Measurements from ENCODE around the gene TPD52L1. TPM values are rescaled to one million over a fixed set of nuclear protein-coding genes. Genes with fewer than 3 reads are reported as not detected.
"Not testable (repeated sequence)": the region's sequence is repeated elsewhere in the genome, so short reads cannot be mapped to it uniquely, and the experiment has no call there.

Gene TPD52L1
- total RNA-seq, 1 donor from 2014 or later: not detected

DNA sequence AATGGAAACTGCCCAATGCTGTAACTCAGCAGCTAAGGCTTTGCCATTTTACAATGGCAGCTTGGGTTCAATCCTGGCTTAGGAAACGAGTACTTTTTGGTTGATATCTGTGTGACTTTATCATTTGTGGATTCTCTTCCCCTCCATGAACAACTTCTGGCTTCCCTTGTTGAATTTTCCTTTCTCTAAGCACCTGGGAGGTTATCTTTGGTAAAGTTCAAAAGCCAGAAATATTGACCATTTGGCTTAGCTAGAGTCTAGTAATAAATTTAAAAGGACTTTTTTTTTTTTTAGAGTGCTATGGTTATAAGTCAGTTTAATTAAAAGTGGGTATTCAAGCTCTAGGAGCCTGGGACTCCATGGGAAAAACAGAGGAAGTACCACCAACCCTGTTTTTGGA, 31.7 kb upstream of the TPD52L1 start:
- Mint-ChIP-seq H3K4me3 (ENCODE audit: low read depth) (no peak overlapping the region), H3K36me3 (ENCODE audit: low read depth) (no peaks in the 10 kb centered on the region), H3K27ac (no peak overlapping the region), H3K27me3 (ENCODE audit: low read depth) (no peaks in the 10 kb centered on the region), H3K9me3 (no peaks in the 10 kb centered on the region), H3K4me1 (ENCODE audit: low read depth) (no peaks in the 10 kb centered on the region)
- DNase-seq (ENCODE audit: low spot score): no peak
- intact Hi-C loops (cut with micrococcal nuclease): no loop called here

DNA sequence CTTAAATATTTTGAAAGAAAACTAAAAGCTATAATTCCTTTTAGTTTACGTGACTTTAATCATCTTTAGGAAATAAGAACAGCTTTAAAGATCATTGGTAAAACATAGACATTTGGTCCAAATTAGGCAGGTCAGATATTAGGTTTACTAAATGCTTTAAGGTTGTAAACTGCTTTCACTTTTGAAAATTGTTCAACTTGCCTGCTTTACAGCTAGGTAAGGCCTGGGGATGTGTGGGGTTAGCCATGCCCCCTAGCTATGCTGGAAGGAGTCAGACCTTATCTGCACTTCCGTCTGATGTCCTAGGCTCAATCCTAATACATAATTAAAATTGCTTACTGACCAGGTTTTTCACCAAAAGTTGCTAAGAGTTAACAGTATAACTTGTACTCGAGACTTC, 30.5 kb upstream of the TPD52L1 start:
- Mint-ChIP-seq H3K4me3 (ENCODE audit: low read depth) (no peak overlapping the region), H3K27ac (no peak overlapping the region), H3K36me3 (ENCODE audit: low read depth) (no peaks in the 10 kb centered on the region), H3K27me3 (ENCODE audit: low read depth) (no peaks in the 10 kb centered on the region), H3K9me3 (no peaks in the 10 kb centered on the region), H3K4me1 (ENCODE audit: low read depth) (no peaks in the 10 kb centered on the region)
- intact Hi-C loops (cut with micrococcal nuclease): no loop called here
- no peak for DNase-seq (ENCODE audit: low spot score)

DNA sequence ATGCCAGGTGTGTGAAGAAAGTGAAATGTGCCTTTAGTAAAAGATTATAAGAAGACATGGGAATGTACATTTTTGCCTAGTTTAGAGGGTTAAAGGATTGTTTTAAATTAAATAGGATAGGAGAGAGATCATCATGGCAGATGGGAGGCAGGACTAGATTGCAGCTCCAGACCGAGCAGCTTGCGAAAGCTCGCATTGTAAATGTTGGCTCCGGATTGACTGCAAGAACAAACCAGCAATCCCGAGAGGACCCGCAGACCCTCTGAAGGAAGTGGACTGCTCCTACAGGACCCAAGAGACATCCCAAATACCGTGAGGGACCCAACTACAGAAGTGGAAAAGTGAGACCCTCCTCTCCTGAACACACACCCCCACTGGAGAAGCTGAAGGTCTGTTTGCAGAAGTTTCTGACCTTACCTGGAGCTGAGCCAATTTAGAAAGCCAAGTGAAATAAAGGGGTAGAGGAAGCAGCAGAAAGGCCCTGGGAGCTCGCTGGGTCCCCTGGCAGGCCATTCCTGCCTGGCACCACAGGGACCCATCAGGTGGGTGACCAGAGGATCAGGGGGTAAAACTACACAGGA, 30.0 kb upstream of the TPD52L1 start:
- intact Hi-C loops (cut with micrococcal nuclease): no loop called here
- H3K27me3 Mint-ChIP-seq (ENCODE audit: low read depth): no peaks in the 10 kb centered on the region
- H3K27ac Mint-ChIP-seq: no peak overlapping the region
- H3K4me3 Mint-ChIP-seq (ENCODE audit: low read depth): no peak overlapping the region
- no peaks in the 10 kb centered on the region for H3K9me3 Mint-ChIP-seq
- H3K4me1 Mint-ChIP-seq (ENCODE audit: low read depth): no peaks in the 10 kb centered on the region
- no peaks in the 10 kb centered on the region for H3K36me3 Mint-ChIP-seq (ENCODE audit: low read depth)
- DNase-seq (ENCODE audit: low spot score): no peak

DNA sequence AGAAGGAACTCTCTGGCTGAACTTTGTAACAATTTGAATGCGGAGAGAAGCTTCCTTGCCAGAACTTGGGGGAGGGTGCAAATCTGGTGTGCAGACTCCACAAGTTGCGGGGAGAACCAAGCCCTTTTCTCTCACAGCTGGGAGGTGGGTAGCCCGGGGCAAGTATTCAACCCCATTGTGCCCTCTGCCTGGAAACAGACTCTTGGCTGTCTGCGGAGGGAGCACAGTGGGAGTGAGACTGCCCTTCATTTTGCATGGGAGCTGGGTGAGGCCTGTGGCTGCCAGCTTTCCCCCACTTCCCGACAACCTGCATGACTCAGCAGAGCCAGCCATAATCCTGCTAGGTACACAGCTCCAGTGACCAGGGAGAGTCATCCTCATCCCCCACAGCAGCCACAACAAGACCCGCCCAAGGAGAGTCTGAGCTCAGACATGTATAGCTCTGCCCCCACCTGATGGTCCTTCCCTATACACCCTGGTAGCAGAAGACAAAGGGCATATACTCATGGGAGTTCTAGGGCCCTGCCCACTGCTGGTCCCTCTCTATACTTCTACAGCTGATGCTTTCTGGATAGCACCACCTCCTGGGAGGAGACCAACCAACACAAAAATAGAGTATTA, 29.4 kb upstream of the TPD52L1 start:
- intact Hi-C loops (cut with micrococcal nuclease): no loop called here
- Mint-ChIP-seq H3K4me3 (ENCODE audit: low read depth) (no peak overlapping the region), H3K27ac (no peak overlapping the region), H3K9me3 (no peaks in the 10 kb centered on the region), H3K4me1 (ENCODE audit: low read depth) (no peaks in the 10 kb centered on the region), H3K27me3 (ENCODE audit: low read depth) (peaks cover 4% of the 10 kb centered on the region), H3K36me3 (ENCODE audit: low read depth) (no peaks in the 10 kb centered on the region)
- no peak for DNase-seq (ENCODE audit: low spot score)

DNA sequence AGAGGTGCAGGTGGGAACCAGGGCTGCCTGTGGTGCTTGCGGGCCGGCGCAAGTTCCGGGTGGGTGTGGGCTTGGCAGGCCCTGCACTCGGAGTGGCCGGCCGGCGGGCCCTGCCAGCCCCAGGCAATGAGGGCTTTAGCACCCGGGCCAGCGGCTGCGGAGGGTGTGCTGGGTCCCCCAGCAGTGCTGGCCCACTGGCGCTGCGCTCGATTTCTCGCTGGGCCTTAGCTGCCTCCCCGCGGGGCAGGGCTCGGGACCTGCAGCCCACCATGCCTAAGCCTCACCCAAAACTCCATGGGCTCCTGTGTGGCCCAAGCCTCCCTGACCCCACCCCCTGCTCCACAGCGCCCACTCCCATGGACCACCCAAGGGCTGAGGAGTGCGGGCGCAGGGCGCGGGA, 27.7 kb upstream of the TPD52L1 start:
- not testable (repeated sequence) for H3K27ac Mint-ChIP-seq

DNA sequence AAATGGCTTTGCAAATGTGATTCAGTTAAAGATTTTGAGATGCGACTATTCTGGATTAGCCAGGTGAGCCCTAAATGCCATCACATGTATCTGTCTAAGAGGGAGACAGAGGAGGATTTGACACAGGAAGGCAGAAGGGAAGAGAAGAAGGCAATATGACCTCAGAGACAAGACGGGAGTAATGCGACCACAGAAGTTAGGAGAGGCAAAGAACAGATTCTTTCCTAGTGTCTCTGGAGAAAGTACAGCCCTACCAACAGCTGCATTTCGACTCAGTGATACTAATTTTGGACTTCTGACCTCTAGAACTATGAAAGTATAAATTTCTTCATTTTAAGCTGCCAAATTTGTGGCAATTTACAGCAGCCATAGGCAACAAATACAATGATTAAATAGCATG, 24.2 kb upstream of the TPD52L1 start:
- H3K4me3 Mint-ChIP-seq (ENCODE audit: low read depth): no peak overlapping the region
- no peak overlapping the region for H3K27ac Mint-ChIP-seq
- H3K9me3 Mint-ChIP-seq: no peaks in the 10 kb centered on the region
- H3K36me3 Mint-ChIP-seq (ENCODE audit: low read depth): no peaks in the 10 kb centered on the region
- no peak for DNase-seq (ENCODE audit: low spot score)
- peaks cover 8% of the 10 kb centered on the region for H3K27me3 Mint-ChIP-seq (ENCODE audit: low read depth)
- intact Hi-C loops (cut with micrococcal nuclease): no loop called here
- H3K4me1 Mint-ChIP-seq (ENCODE audit: low read depth): no peaks in the 10 kb centered on the region

More for the DNA sequence above, 27.7 kb upstream of the TPD52L1 start:
- H3K27me3 Mint-ChIP-seq (ENCODE audit: low read depth); DNase-seq (ENCODE audit: low spot score); H3K4me1 Mint-ChIP-seq (ENCODE audit: low read depth); H3K36me3 Mint-ChIP-seq (ENCODE audit: low read depth); H3K4me3 Mint-ChIP-seq (ENCODE audit: low read depth); H3K9me3 Mint-ChIP-seq; intact Hi-C loops (cut with micrococcal nuclease): not testable (repeated sequence)

DNA sequence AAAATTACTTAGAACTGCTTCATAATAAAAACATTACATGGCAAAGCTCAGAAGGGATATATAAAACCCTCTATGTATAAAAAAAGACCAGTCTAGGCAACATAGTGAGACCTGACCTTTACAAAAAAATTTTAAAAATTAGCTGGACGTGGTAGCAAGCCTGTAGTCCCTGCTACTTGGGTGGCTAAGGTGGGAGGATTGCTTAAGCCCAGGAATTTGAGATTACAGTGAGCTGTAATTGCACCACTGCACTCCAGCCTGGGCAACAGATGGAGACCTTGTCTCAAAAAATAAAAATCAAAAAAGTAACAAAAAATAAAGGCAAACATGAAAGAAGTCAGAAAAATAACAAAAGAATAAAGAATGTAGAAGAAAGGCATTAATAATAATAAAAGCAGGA, 21.5 kb upstream of the TPD52L1 start:
- Mint-ChIP-seq H3K9me3 (no peaks in the 10 kb centered on the region), H3K27ac (no peak overlapping the region), H3K4me1 (ENCODE audit: low read depth) (no peaks in the 10 kb centered on the region), H3K27me3 (ENCODE audit: low read depth) (peaks cover 8% of the 10 kb centered on the region), H3K4me3 (ENCODE audit: low read depth) (no peak overlapping the region), H3K36me3 (ENCODE audit: low read depth) (no peaks in the 10 kb centered on the region)
- no peak for DNase-seq (ENCODE audit: low spot score)
- intact Hi-C loops (cut with micrococcal nuclease): no loop called here

DNA sequence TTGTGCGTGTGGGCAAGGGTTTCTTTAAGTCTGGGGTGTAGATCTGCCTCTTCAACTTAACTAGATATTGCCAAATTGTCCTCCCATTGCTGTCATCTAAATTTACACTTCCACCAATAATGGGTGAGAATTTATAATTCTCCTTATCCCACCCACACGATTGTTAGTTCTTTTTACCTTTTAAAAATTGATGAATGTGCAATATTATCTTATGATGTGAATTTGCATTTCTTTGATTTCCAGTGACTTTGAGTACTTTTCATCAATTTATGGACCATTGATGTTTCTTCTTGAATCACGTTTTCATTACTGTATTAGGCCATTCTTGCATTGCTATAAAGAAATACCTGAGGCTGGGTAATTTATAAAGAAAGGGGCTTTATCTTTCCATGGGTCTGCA, 17.2 kb upstream of the TPD52L1 start:
- no peaks in the 10 kb centered on the region for H3K4me1 Mint-ChIP-seq (ENCODE audit: low read depth)
- DNase-seq (ENCODE audit: low spot score): no peak
- H3K9me3 Mint-ChIP-seq: no peaks in the 10 kb centered on the region
- H3K27ac Mint-ChIP-seq: no peak overlapping the region
- peaks cover 2% of the 10 kb centered on the region for H3K27me3 Mint-ChIP-seq (ENCODE audit: low read depth)
- H3K36me3 Mint-ChIP-seq (ENCODE audit: low read depth): no peaks in the 10 kb centered on the region
- intact Hi-C loops (cut with micrococcal nuclease): no loop called here
- H3K4me3 Mint-ChIP-seq (ENCODE audit: low read depth): no peak overlapping the region

DNA sequence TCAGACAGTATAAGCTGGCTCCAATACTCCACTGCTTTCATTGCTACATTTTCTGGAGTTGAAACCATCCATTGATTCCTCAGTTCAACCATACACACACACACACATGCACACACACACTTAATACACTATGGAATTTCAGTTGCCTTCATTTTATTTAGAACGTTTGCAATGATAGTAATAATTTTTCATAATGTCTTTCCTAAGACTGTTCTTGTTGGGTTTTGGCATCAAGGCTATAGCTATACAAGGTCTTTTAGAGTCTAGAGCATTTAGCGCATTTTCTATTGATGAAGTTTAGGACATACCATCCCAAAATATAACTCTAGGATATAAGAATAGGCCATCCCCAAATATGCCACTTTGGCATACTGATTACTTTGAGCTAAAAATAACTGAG, 15.5 kb upstream of the TPD52L1 start:
- no peaks in the 10 kb centered on the region for H3K4me1 Mint-ChIP-seq (ENCODE audit: low read depth)
- peaks cover 2% of the 10 kb centered on the region for H3K27me3 Mint-ChIP-seq (ENCODE audit: low read depth)
- H3K27ac Mint-ChIP-seq: no peak overlapping the region
- no peaks in the 10 kb centered on the region for H3K36me3 Mint-ChIP-seq (ENCODE audit: low read depth)
- intact Hi-C loops (cut with micrococcal nuclease): no loop called here
- H3K4me3 Mint-ChIP-seq (ENCODE audit: low read depth): no peak overlapping the region
- no peak for DNase-seq (ENCODE audit: low spot score)
- H3K9me3 Mint-ChIP-seq: no peaks in the 10 kb centered on the region

DNA sequence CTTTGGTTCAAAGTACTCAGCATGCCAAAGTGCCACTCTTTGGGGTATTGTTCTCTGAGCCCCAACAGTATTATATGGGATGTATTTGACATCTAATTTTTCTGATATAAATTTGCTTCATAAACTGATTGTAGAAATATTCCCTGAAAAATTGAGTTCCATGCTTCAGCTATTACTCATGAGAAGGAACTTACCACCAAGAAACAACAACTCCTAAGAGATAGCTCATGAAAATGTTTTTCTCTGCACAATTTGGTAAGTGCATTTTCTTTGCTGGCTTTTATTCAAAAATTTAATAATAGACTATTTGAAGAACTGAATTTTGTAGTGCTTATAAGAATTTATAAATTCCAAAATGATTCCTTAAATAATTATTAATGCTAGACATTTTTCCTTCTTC, 12.8 kb upstream of the TPD52L1 start:
- H3K27ac Mint-ChIP-seq: no peak overlapping the region
- no peak overlapping the region for H3K4me3 Mint-ChIP-seq (ENCODE audit: low read depth)
- no peaks in the 10 kb centered on the region for H3K4me1 Mint-ChIP-seq (ENCODE audit: low read depth)
- no peaks in the 10 kb centered on the region for H3K36me3 Mint-ChIP-seq (ENCODE audit: low read depth)
- peaks cover 2% of the 10 kb centered on the region for H3K27me3 Mint-ChIP-seq (ENCODE audit: low read depth)
- no peak for DNase-seq (ENCODE audit: low spot score)
- intact Hi-C loops (cut with micrococcal nuclease): no loop called here
- no peaks in the 10 kb centered on the region for H3K9me3 Mint-ChIP-seq

DNA sequence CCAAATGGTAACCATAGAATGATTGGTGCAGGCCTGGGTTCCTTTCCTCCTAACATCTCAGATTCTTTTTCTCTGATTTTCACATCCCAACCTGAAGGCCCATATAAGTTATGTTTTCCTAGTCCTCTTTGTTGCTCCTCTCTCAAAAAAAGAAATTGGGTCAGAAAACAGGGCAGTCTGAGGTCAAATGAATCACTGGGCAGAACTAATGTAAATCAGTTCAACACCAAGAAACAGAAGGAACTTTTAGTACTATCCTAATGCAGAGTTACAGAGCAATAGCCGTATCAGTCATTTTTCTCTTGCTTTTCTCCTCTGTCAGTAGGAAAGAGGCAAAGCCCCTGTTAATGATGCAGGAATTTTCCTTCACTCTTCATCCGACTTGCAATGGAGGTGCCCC, 11.0 kb upstream of the TPD52L1 start:
- Mint-ChIP-seq H3K9me3 (no peaks in the 10 kb centered on the region), H3K4me3 (ENCODE audit: low read depth) (no peak overlapping the region), H3K36me3 (ENCODE audit: low read depth) (no peaks in the 10 kb centered on the region), H3K27me3 (ENCODE audit: low read depth) (peaks cover 2% of the 10 kb centered on the region), H3K27ac (no peak overlapping the region), H3K4me1 (ENCODE audit: low read depth) (no peaks in the 10 kb centered on the region)
- DNase-seq (ENCODE audit: low spot score): no peak
- intact Hi-C loops (cut with micrococcal nuclease): no loop called here

DNA sequence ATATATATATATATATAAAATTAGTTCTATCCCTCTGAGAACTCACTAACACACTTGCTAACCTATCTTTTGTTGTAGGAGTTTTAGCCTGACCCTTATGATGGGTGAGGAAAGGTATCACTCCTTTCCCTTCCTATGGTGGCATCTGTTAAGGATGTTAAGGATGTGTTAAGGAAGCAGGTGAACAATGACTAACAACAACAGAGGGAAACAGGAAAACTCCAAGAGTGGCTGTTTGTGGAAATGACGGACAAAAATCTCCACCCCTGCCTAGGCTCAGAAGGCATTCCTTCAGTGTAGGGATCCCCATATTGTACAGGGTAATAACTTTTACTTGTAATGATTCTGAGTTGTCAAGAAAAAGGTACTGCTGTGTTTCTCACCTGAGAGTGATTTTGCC, 8.8 kb upstream of the TPD52L1 start:
- peaks cover 5% of the 10 kb centered on the region for H3K27me3 Mint-ChIP-seq (ENCODE audit: low read depth)
- no peak overlapping the region for H3K27ac Mint-ChIP-seq
- H3K36me3 Mint-ChIP-seq (ENCODE audit: low read depth): no peaks in the 10 kb centered on the region
- intact Hi-C loops (cut with micrococcal nuclease): no loop called here
- no peak overlapping the region for H3K4me3 Mint-ChIP-seq (ENCODE audit: low read depth)
- DNase-seq (ENCODE audit: low spot score): no peak
- no peaks in the 10 kb centered on the region for H3K9me3 Mint-ChIP-seq
- H3K4me1 Mint-ChIP-seq (ENCODE audit: low read depth): no peaks in the 10 kb centered on the region

DNA sequence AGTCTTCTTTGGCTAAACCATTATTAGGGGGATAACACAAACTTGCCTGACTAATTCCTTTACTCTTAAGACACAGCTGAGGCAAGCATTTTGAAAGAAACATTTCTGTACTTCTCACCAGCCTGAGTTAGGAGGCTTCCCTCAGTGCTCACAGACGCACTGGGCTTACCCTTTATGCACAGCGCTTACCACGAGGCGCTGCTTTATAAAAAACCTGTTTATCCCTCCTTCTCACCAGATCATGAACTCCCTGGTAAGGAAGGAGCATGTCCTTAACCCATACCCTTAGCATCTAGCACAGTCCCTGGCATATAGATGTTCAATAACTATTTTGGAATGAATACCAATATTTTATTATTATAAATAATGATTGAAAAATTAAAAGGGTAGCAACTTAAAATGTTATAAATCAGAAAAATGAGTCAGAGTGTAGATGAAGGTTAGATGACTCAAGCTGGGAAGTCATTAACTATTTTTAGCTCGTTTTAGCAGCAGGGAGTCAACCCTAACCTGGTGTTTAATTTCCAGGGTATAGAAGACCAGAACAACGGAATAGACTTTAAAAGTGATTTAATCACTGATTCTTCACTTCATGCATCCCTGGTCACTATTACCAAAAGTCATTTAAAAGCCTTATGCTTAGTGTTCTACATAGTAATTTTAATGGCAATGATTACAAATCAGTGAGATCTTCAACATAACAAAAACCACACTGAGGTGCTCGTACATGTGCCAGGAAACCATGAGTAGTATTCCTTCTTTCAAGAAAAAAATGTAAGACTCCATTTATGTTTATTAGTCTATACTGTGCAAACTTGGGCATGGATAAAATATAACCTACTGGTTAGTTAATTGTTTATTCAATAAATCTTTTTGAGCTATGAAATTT, 4.1 kb upstream of the TPD52L1 start:
- intact Hi-C loops (cut with micrococcal nuclease): loop anchor here (5.0 kb wide), 3 partner anchors 153 to 618 kb away; partner anchors contain the start of genes HDDC2 and HEY2
- H3K36me3 Mint-ChIP-seq (ENCODE audit: low read depth): no peaks in the 10 kb centered on the region
- no peak overlapping the region for H3K4me3 Mint-ChIP-seq (ENCODE audit: low read depth)
- DNase-seq (ENCODE audit: low spot score): no peak
- peaks cover 28% of the 10 kb centered on the region for H3K27me3 Mint-ChIP-seq (ENCODE audit: low read depth)
- H3K4me1 Mint-ChIP-seq (ENCODE audit: low read depth): no peaks in the 10 kb centered on the region
- no peak overlapping the region for H3K27ac Mint-ChIP-seq
- H3K9me3 Mint-ChIP-seq: no peaks in the 10 kb centered on the region
